HCT116 (cell line): ENCODE measurements around the gene BRIP1. TPM values are rescaled to one million over a fixed set of nuclear protein-coding genes. Genes with fewer than 3 reads are reported as not detected.

Source experiments
- ATAC-seq: fragments of 200-7000 bp; cut with Tn5 transposase; 2 replicates; pipeline ENCODE4 v1.9.1; 2020; ENCODE audit warnings: mild to moderate bottlenecking, moderate library complexity
- BruUV-seq: library from RNA; stranded (reverse); fragments of 400-500 nt; replicated peaks from 2 replicates; lab custom pipeline; 2021; lab: Mats Ljungman, UMichigan
- CTCF ChIA-PET: fragments of 300-600 bp; sonication (Branson Sonifier 250); formaldehyde crosslinking; loops from one replicate; lab custom pipeline; 2021; ENCODE audit warnings: antibody characterized with exemption; lab: Charles Lee
- POLR2A ChIA-PET: fragments of 300-600, 350-600 bp; sonication (Branson Sonifier 250); formaldehyde crosslinking; loops from one replicate; lab custom pipeline; 2021; ENCODE audit warnings: antibody characterized with exemption; lab: Charles Lee
- RAD21 ChIA-PET, 2 experiments: fragments of 300-600 bp; sonication (Branson Sonifier 250); formaldehyde crosslinking; loops; one replicate each; lab custom pipeline; 2023; ENCODE audit warnings: low total read pairs in 2 of 2; ENCODE audit not compliant: uncharacterized antibody in 2 of 2, unreplicated experiment in 2 of 2, low non-redundant PET in 1 of 2; lab: Charles Lee
- DNase-seq: peaks from one replicate; pipeline ENCODE4 v3.0.0-alpha.2; 2010; ENCODE audit warnings: low read depth, low spot score
- H2AFZ ChIP-seq: fragments of 200-600 bp; shearing (Covaris generic), sonication (generic); 2 replicates; pipeline ENCODE4 v1.6.1; 2017; ENCODE audit warnings: low read depth, mixed run types, mixed read lengths, antibody characterized with exemption, low read length; ENCODE audit not compliant: poor library complexity, severe bottlenecking
- H3K27ac ChIP-seq: 2 replicates; pipeline ENCODE4 v1.5.1; 2012; ENCODE audit warnings: low read depth, low read length
- H3K27me3 ChIP-seq: fragments of 200-600 bp; sonication (generic); 2 replicates; pipeline ENCODE4 v1.6.1; 2016; ENCODE audit warnings: mixed run types, low read length, mixed read lengths; ENCODE audit not compliant: insufficient read depth
- H3K36me3 ChIP-seq, 2 experiments: fragments of 200-500 bp in 1 of 2; fragments of 200-600 bp in 1 of 2; sonication (Bioruptor generic) in 1 of 2; sonication (generic) in 1 of 2; 2 replicates each; pipeline versions ENCODE4 v1.5.1 to v1.6.1; 2014 to 2016; ENCODE audit warnings: low read length in 2 of 2, inconsistent platforms in 1 of 2, mixed read lengths in 1 of 2, mixed run types in 1 of 2; ENCODE audit not compliant: insufficient read depth in 2 of 2, control insufficient read depth in 1 of 2
- H3K4me1 ChIP-seq, 2 experiments: fragments of 200-600 bp in 1 of 2; sonication (generic) in 1 of 2; 2 replicates each; pipeline versions ENCODE4 v1.5.1 to v1.6.1; 2012 to 2017; ENCODE audit warnings: low read length in 2 of 2, inconsistent platforms in 1 of 2, mild to moderate bottlenecking in 1 of 2, mixed read lengths in 1 of 2, mixed run types in 1 of 2, moderate library complexity in 1 of 2; ENCODE audit not compliant: insufficient read depth in 2 of 2, control insufficient read depth in 1 of 2
- H3K4me2 ChIP-seq: fragments of 200-600 bp; sonication (generic); 2 replicates; pipeline ENCODE4 v1.6.1; 2017; ENCODE audit warnings: mixed run types, low read length, mixed read lengths
- H3K4me3 ChIP-seq, 2 experiments: fragments of 200-600 bp in 1 of 2; sonication (generic) in 1 of 2; replicated peaks in 1 of 2; 2 replicates each; pipeline ENCODE4 v1.5.1; 2011 to 2016; ENCODE audit warnings: low read length in 2 of 2, control low read depth in 1 of 2, low read depth in 1 of 2, mild to moderate bottlenecking in 1 of 2, mixed read lengths in 1 of 2, mixed run types in 1 of 2
- H3K79me2 ChIP-seq: fragments of 200-600 bp; sonication (generic); 2 replicates; pipeline ENCODE4 v1.6.1; 2017; ENCODE audit warnings: mild to moderate bottlenecking, mixed run types, low read length, moderate library complexity, mixed read lengths; ENCODE audit not compliant: insufficient read depth
- H3K9ac ChIP-seq: fragments of 200-600 bp; sonication (generic); 2 replicates; pipeline ENCODE4 v1.6.1; 2016; ENCODE audit warnings: low read length, mixed read lengths
- H3K9me2 ChIP-seq: fragments of 200-600 bp; sonication (generic), shearing (Covaris generic); 2 replicates; pipeline ENCODE4 v1.6.1; 2017; ENCODE audit warnings: mixed run types, mild to moderate bottlenecking, moderate library complexity; ENCODE audit not compliant: insufficient read depth
- H3K9me3 ChIP-seq, 2 experiments: fragments of 200-500 bp in 1 of 2; fragments of 200-600 bp in 1 of 2; sonication (Bioruptor generic) in 1 of 2; sonication (generic) in 1 of 2; 2 replicates each; pipeline ENCODE4 v1.6.1; 2014 to 2017; ENCODE audit warnings: low read length in 2 of 2, mixed read lengths in 2 of 2, inconsistent platforms in 1 of 2, low read depth in 1 of 2, mild to moderate bottlenecking in 1 of 2, mixed run types in 1 of 2, moderate library complexity in 1 of 2; ENCODE audit not compliant: control insufficient read depth in 1 of 2, insufficient read depth in 1 of 2
- H4K20me1 ChIP-seq: fragments of 200-600 bp; sonication (generic), shearing (Covaris generic); 2 replicates; pipeline ENCODE4 v1.6.1; 2017; ENCODE audit warnings: mixed run types, mild to moderate bottlenecking, moderate library complexity; ENCODE audit not compliant: insufficient read depth
- ATF3 ChIP-seq: IDR thresholded peaks from 2 replicates; pipeline ENCODE4 v1.6.1; 2012
- CEBPB ChIP-seq: IDR thresholded peaks from 2 replicates; pipeline ENCODE4 v1.6.1; 2012; ENCODE audit warnings: low read depth
- EGR1 ChIP-seq: IDR thresholded peaks from 2 replicates; pipeline ENCODE4 v1.6.1; 2012; ENCODE audit warnings: low read depth
- ELF1 ChIP-seq: IDR thresholded peaks from 2 replicates; pipeline ENCODE4 v1.6.1; 2012; ENCODE audit warnings: low read depth, borderline replicate concordance
- EZH2 ChIP-seq: fragments of 200-600 bp; sonication (generic); IDR thresholded peaks from 2 replicates; pipeline ENCODE4 v1.6.1; 2017; ENCODE audit warnings: antibody characterized with exemption, mixed run types
- EZH2phosphoT487 ChIP-seq: fragments of 200-600 bp; IDR thresholded peaks from 2 replicates; pipeline ENCODE4 v1.6.1; 2018; ENCODE audit warnings: antibody characterized with exemption, borderline replicate concordance
- FOSL1 ChIP-seq: IDR thresholded peaks from 2 replicates; pipeline ENCODE4 v1.6.1; 2012; ENCODE audit warnings: low read depth
- MAX ChIP-seq: IDR thresholded peaks from 2 replicates; pipeline ENCODE4 v1.6.1; 2012
- POLR2A ChIP-seq: IDR thresholded peaks from 2 replicates; pipeline ENCODE4 v1.7.0; 2011; ENCODE audit warnings: borderline replicate concordance; ENCODE audit not compliant: insufficient read depth, insufficient read length; ENCODE audit errors: extremely low read depth
- POLR2AphosphoS5 ChIP-seq: IDR thresholded peaks from 2 replicates; pipeline ENCODE4 v1.6.1; 2011; ENCODE audit warnings: mild to moderate bottlenecking, low read depth, low read length, moderate library complexity
- REST ChIP-seq: IDR thresholded peaks from 2 replicates; pipeline ENCODE4 v1.6.1; 2012; ENCODE audit warnings: low read depth
- SIN3A ChIP-seq: IDR thresholded peaks from 2 replicates; pipeline ENCODE4 v1.6.1; 2012; ENCODE audit warnings: low read depth
- YY1 ChIP-seq: IDR thresholded peaks from 2 replicates; pipeline ENCODE4 v1.6.1; 2011; ENCODE audit warnings: low read length, low read depth, moderate library complexity, mild to moderate bottlenecking; ENCODE audit not compliant: insufficient replicate concordance; ENCODE audit errors: extremely low read depth
- ZBTB33 ChIP-seq: IDR thresholded peaks from 2 replicates; pipeline ENCODE4 v1.6.1; 2011; ENCODE audit warnings: mild to moderate bottlenecking, low read length, moderate library complexity; ENCODE audit not compliant: insufficient replicate concordance; ENCODE audit errors: extremely low read depth
- ZFX ChIP-seq: fragments of 450-650 bp; IDR thresholded peaks from 2 replicates; pipeline ENCODE4 v1.6.1; 2017
- ZNF274 ChIP-seq: fragments of 200-500 bp; sonication (Bioruptor generic); IDR thresholded peaks from 2 replicates; pipeline ENCODE4 v1.6.1; 2014; ENCODE audit warnings: mild to moderate bottlenecking, low read depth, low read length, inconsistent platforms
- intact Hi-C: fragments of 100-400 bp; cut with micrococcal nuclease; formaldehyde crosslinking; loops from 2 replicates; pipeline ENCODE4 v1.10.0; 2022
- total RNA-seq: library from RNA; stranded (reverse); gene quantifications from one replicate; pipeline ENCODE4 v1.2.1, GENCODE V29; 2021; ENCODE audit not compliant: unreplicated experiment

Gene BRIP1
- total RNA-seq, 1 experiment from 2014 or later: 22.2 TPM

- H3K4me2 ChIP-seq: no peak overlapping the region
- TF ChIP-seq CEBPB (no peak), SIN3A (no peak), EZH2phosphoT487 (no peak)
- H3K27ac ChIP-seq: no peak overlapping the region
- ATAC-seq: no peak
- no peak overlapping the region for H3K4me3 ChIP-seq
- intact Hi-C loops: no loop called here
- no peaks in the 10 kb centered on the region for H3K4me1 ChIP-seq
- no peaks in the 10 kb centered on the region for H3K27me3 ChIP-seq
- no peaks in the 10 kb centered on the region for H3K36me3 ChIP-seq
- no TSS peak for BruUV-seq
- H3K79me2 ChIP-seq: no peaks in the 10 kb centered on the region
- ChIA-PET RAD21 (no interaction called here), POLR2A (no interaction called here), CTCF (no interaction called here)
- H3K9me2 ChIP-seq: no peaks in the 10 kb centered on the region
- H2AFZ ChIP-seq: no peak overlapping the region
- no peak for DNase-seq
- no peaks in the 10 kb centered on the region for H4K20me1 ChIP-seq
- no peak overlapping the region for H3K9ac ChIP-seq
- H3K9me3 ChIP-seq: peaks cover 7 to 27% of the 10 kb centered on the region in 2 experiments; a peak in 3 of 4 replicates
These were observed 162.0 kb downstream of the BRIP1 start for GRCh38 chr17:61701334-61701733.

GRCh38 chr17:61700252-61700651, 163.1 kb downstream of the BRIP1 start:
- Histone ChIP-seq H2AFZ (no peak overlapping the region), H3K4me1 (no peaks in the 10 kb centered on the region)
- ATAC-seq: no peak
- TF ChIP-seq FOSL1 (no peak), SIN3A (no peak), REST (no peak), ELF1 (no peak), ZNF274 (no peak), POLR2A (no peak), ZBTB33 (no peak), ZFX (no peak), EGR1 (no peak), MAX (no peak), EZH2 (no peak), ATF3 (no peak), POLR2AphosphoS5 (no peak), CEBPB (no peak), YY1 (no peak)

More at GRCh38 chr17:61700252-61700651, 163.1 kb downstream of the BRIP1 start:
- Histone ChIP-seq H3K79me2 (no peaks in the 10 kb centered on the region), H3K9me2 (no peaks in the 10 kb centered on the region), H4K20me1 (no peaks in the 10 kb centered on the region), H3K9ac (no peak overlapping the region), H3K36me3 (no peaks in the 10 kb centered on the region), H3K27ac (no peak overlapping the region), H3K9me3 (peaks cover 7 to 27% of the 10 kb centered on the region in 2 experiments; a peak in 3 of 4 replicates), H3K4me3 (no peak overlapping the region), H3K4me2 (no peak overlapping the region), H3K27me3 (no peaks in the 10 kb centered on the region)
- DNase-seq: no peak
- BruUV-seq: no TSS peak
- ChIA-PET RAD21 (no interaction called here), POLR2A (no interaction called here), CTCF (no interaction called here)
- intact Hi-C loops: no loop called here
